Activated B cell treated with CpG ODN at 0.5 μM for 24 hours (primary cell): Measurements from ENCODE around the gene ARPC4. TPM values are rescaled to one million over a fixed set of nuclear protein-coding genes. Genes with fewer than 3 reads are reported as not detected.

ENCODE experiments used
- ATAC-seq: fragments of 200-7000 bp; cut with Tn5 transposase; one replicate; pipeline ENCODE4 v1.10.0; 2021; ENCODE audit warnings: low read depth, mild to moderate bottlenecking, moderate library complexity
- CTCF ChIA-PET: fragments of 350-600 bp; sonication (Branson Sonifier 250); formaldehyde crosslinking; loops from one replicate; lab custom pipeline; 2021; ENCODE audit warnings: antibody characterized with exemption; lab: Charles Lee
- POLR2A ChIA-PET: fragments of 350-600 bp; sonication (Branson Sonifier 250); formaldehyde crosslinking; loops from one replicate; lab custom pipeline; 2021; ENCODE audit warnings: antibody characterized with exemption; lab: Charles Lee
- DNase-seq: peaks from one replicate; pipeline ENCODE4 v3.0.0; 2022
- H3K27ac Mint-ChIP-seq: one replicate; pipeline ENCODE4 v1.8.0; 2020; ENCODE audit warnings: mixed read lengths
- H3K27me3 Mint-ChIP-seq: one replicate; pipeline ENCODE4 v1.8.0; 2021; ENCODE audit warnings: mixed read lengths
- H3K36me3 Mint-ChIP-seq: one replicate; pipeline ENCODE4 v1.8.0; 2021; ENCODE audit warnings: low read depth, mixed read lengths
- H3K4me1 Mint-ChIP-seq: one replicate; pipeline ENCODE4 v1.8.0; 2021; ENCODE audit warnings: mixed read lengths
- H3K4me3 Mint-ChIP-seq: one replicate; pipeline ENCODE4 v1.8.0; 2020; ENCODE audit warnings: mild to moderate bottlenecking, mixed read lengths
- H3K9me3 Mint-ChIP-seq: one replicate; pipeline ENCODE4 v1.8.0; 2020; ENCODE audit warnings: mixed read lengths
- CTCF ChIP-seq: fragments of 200-600 bp; IDR thresholded peaks from one replicate; pipeline ENCODE4 v1.8.0; 2022; ENCODE audit warnings: antibody characterized with exemption, mild to moderate bottlenecking
- intact Hi-C: fragments of 100-400 bp; cut with micrococcal nuclease; formaldehyde crosslinking; loops from one replicate; pipeline ENCODE4 v1.15.1; 2024
- total RNA-seq: library from RNA; stranded (reverse); gene quantifications from 2 replicates; pipeline ENCODE4 v1.2.3, GENCODE V29; 2022

Gene ARPC4
- total RNA-seq, 1 donor from 2014 or later = 315 TPM

- ATAC-seq (peak; percentile 21), DNase-seq (no peak)
- intact Hi-C loops = loop anchor here (1.0 kb wide), 1 partner anchor 244 kb away; the partner anchor contains the start of gene FANCD2
- Mint-ChIP-seq H3K9me3 (no peaks in the 10 kb centered on the region), H3K4me3 (no peak overlapping the region), H3K27me3 (no peaks in the 10 kb centered on the region), H3K27ac (peak overlapping the region; percentile 83), H3K36me3 (peaks cover 48% of the 10 kb centered on the region), H3K4me1 (peaks cover 53% of the 10 kb centered on the region)
- no peak for TF ChIP-seq CTCF
- ChIA-PET POLR2A (interaction anchor here (0.7 to 5.6 kb wide), 8 partner anchors 11 to 243 kb away, joined by 3 to 133 read pairs (median 5); partner anchors contain the start of genes ARPC4, CAMK1, FANCD2 and OGG1), CTCF (interaction anchor here (0.6 to 2.6 kb wide), 13 partner anchors 8 to 441 kb away, joined by 3 to 8 read pairs (median 4); partner anchors contain the start of genes ARPC4 and CRELD1)
Observed at GRCh38 chr3:9782770-9783169, 10.1 kb upstream of the ARPC4 start.

GRCh38 chr3:9783954-9784353 is 8.9 kb upstream of the ARPC4 start:
- H3K9me3 Mint-ChIP-seq = no peaks in the 10 kb centered on the region
- H3K4me1 Mint-ChIP-seq = peaks cover 41% of the 10 kb centered on the region
- H3K27ac Mint-ChIP-seq = no peak overlapping the region
- TF ChIP-seq CTCF = no peak
- no peaks in the 10 kb centered on the region for H3K27me3 Mint-ChIP-seq
- ChIA-PET CTCF (no interaction called here), POLR2A (interaction anchor here (0.6 to 5.6 kb wide), 2 partner anchors 10 to 203 kb away, joined by 13 to 133 read pairs; partner anchors contain the start of genes ARPC4, EMC3 and TADA3)
- peaks cover 51% of the 10 kb centered on the region for H3K36me3 Mint-ChIP-seq
- intact Hi-C loops = no loop called here
- ATAC-seq (no peak), DNase-seq (no peak)
- no peak overlapping the region for H3K4me3 Mint-ChIP-seq

GRCh38 chr3:9784965-9785364 is 7.9 kb upstream of the ARPC4 start:
- Mint-ChIP-seq H3K27ac (no peak overlapping the region), H3K4me3 (no peak overlapping the region), H3K9me3 (no peaks in the 10 kb centered on the region), H3K27me3 (no peaks in the 10 kb centered on the region), H3K36me3 (peaks cover 61% of the 10 kb centered on the region), H3K4me1 (peaks cover 32% of the 10 kb centered on the region)
- ChIA-PET POLR2A (interaction anchor here (0.9 kb wide), 1 partner anchor 49 kb away, joined by 4 read pairs; no protein-coding TSS in a partner anchor), CTCF (no interaction called here)
- DNase-seq = no peak
- ATAC-seq = no peak
- TF ChIP-seq CTCF = no peak
- intact Hi-C loops = no loop called here

- Mint-ChIP-seq H3K36me3 (peaks cover 66% of the 10 kb centered on the region), H3K4me3 (no peak overlapping the region), H3K27ac (no peak overlapping the region), H3K4me1 (peaks cover 30% of the 10 kb centered on the region), H3K27me3 (no peaks in the 10 kb centered on the region), H3K9me3 (no peaks in the 10 kb centered on the region)
- no peak for ATAC-seq
- CTCF ChIA-PET = no interaction called here
- TF ChIP-seq CTCF = no peak
- POLR2A ChIA-PET = interaction anchor here (0.6 to 1.2 kb wide), 4 partner anchors 10 to 48 kb away, joined by 4 to 8 read pairs (median 6); partner anchors contain the start of gene OGG1
- DNase-seq = no peak
- intact Hi-C loops = no loop called here
Observed at GRCh38 chr3:9785602-9786001, 7.3 kb upstream of the ARPC4 start.

GRCh38 chr3:9786209-9786739 is 6.6 kb upstream of the ARPC4 start:
- ATAC-seq (no peak), DNase-seq (no peak)
- Mint-ChIP-seq H3K4me3 (no peak overlapping the region), H3K4me1 (peaks cover 30% of the 10 kb centered on the region), H3K27ac (no peak overlapping the region), H3K36me3 (peaks cover 66% of the 10 kb centered on the region), H3K27me3 (no peaks in the 10 kb centered on the region), H3K9me3 (no peaks in the 10 kb centered on the region)
- intact Hi-C loops = no loop called here
- ChIA-PET CTCF (no interaction called here), POLR2A (interaction anchor here (1.2 kb wide), 2 partner anchors 9 to 36 kb away, joined by 4 to 8 read pairs; partner anchors contain the start of gene OGG1)
- no peak for TF ChIP-seq CTCF
